Measurements from ENCODE around the gene MRM2. TPM values are rescaled to one million over a fixed set of nuclear protein-coding genes. Genes with fewer than 3 reads are reported as not detected.
"Not testable (repeated sequence)": the region's sequence is repeated elsewhere in the genome, so short reads cannot be mapped to it uniquely, and the experiment has no call there.

Gene MRM2
- polyA plus RNA-seq, 4 donors: 26.2 to 39.6 (median 36.0) TPM

DNA sequence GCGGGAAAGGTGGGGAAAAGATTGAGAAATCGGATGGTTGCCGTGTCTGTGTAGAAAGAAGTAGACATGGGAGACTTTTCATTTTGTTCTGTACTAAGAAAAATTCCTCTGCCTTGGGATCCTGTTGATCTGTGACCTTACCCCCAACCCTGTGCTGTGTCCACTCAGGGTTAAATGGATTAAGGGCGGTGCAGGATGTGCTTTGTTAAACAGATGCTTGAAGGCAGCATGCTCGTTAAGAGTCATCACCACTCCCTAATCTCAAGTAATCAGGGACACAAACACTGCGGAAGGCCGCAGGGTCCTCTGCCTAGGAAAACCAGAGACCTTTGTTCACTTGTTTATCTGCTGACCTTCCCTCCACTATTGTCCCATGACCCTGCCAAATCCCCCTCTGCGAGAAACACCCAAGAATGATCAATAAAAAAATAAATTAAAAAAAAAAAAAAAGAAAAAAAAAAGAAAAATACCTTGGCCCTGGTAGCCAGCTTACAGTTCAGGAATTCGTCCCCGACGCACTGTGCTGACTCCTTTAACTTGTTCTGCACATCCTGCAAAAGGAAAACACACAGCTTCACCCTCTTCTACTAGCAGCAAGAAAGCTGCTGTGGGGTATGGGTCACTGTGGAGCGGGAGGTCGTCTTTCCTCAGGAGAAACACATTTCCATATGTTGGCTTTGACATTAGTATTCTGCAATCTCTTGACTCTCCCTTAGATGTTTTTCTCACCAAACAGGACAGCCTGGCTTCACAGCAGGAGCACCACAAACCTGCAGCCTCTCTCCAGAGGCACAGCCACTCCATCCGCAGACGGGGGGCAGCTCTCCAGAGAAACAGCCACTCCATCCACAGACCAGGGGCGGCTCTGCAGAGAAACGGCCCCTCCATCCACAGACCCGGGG, 27.3 kb upstream of the MRM2 start:
- DNase-seq (ENCODE audit: low read depth in 4 of 4, low spot score in 3 of 4): not testable (repeated sequence)

DNA sequence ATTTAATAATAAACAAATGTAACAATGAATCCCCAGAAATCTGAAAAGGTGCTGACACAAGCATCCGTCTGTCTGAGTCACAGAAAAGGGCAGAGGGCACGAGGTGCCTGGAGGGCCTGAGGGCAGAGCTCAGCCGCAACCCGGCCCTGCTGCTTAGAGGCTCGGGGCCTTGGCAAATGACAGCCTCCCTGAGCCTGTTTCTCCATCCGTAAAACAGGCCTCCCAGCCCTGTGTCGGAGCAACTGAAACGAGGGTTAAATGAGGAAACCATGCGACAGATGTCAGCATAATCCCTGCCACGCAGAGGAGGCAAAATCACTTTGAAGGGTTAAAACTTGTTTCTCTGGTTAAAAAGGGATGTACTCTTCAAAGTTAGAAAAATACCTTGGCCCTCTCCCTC, 24.9 kb upstream of the MRM2 start:
- no peak for DNase-seq (ENCODE audit: low read depth in 4 of 4, low spot score in 3 of 4)

DNA sequence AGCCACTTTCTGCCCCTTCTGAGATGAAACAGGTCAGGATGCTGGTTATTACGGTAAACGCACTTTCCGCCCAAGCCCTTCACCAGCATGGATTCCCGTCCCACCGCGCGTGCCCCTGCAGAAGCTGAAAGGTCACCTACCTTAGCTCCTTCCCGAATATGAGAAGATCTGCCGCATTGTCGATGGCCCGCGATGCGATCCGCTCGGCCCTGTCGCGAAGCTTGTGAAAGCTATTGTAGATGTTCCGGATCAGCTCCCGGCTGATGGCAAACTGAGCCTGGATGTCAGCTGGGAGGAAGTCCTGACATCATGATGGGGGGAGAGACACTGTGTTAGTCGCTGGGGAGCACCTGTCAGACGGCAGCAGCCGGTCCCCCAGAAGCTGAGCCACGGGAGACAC, 22.2 kb upstream of the MRM2 start:
- DNase-seq (ENCODE audit: low read depth in 4 of 4, low spot score in 3 of 4): no peak

DNA sequence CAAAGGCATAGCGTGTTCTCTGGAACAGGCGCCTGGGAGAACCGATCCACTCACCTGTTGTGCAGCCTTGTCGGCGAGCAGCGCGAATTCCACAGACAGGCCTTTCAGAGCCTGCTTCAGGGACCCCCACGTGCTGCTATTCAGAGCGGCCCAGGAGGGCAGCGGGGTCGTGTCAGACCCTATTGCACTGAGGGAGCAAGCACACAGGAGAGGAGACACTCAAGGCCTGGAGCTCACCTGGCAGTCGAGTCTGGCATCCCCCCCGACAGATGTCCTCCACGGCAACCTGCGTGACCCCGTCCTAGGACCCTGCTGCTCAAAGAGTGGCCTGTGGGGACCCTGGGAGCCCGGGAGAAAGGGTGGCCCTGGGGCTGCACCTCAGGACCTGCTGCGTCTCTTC, 21.2 kb upstream of the MRM2 start:
- DNase-seq (ENCODE audit: low read depth in 4 of 4, low spot score in 3 of 4): no peak

DNA sequence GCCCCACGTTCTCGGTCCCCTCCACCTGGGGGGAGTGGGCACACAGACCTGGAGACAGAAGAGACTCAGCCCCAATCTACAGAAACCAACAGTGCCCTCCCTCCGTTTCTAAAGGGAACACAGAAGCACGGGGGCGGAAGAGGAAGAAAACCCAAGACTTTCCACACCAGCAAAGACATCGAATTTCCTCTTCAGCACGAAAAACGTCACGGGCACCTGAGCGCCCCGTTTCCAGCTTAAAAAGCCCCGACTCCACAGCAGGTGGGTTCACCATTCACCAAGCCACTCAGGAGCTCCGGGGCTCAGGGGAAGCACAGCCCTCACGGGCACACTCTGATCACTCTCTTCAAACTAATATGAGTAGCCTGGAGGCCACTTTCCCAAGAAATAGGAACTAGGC, 19.6 kb upstream of the MRM2 start:
- no peak for DNase-seq (ENCODE audit: low read depth in 4 of 4, low spot score in 3 of 4)

DNA sequence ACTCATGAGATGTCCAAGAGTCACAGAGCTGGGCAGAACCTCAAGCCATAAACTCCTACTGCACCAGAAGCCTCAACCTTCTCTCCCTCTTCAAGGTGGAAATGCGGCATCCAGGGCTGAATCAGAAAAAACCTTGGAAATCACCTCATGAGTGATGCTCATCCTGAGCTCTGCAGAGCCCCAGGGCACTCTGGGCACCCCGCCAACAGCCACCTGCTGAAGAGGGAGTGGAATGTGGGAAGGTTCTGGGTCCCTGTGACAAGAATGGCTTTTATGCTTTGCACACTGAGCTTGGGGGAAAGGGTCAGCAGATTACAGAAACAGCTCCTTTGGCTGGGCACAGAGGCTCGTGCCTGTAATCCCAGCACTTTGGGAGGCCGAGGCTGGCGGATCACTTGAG, 18.8 kb upstream of the MRM2 start:
- DNase-seq (ENCODE audit: low read depth in 4 of 4, low spot score in 3 of 4): no peak

DNA sequence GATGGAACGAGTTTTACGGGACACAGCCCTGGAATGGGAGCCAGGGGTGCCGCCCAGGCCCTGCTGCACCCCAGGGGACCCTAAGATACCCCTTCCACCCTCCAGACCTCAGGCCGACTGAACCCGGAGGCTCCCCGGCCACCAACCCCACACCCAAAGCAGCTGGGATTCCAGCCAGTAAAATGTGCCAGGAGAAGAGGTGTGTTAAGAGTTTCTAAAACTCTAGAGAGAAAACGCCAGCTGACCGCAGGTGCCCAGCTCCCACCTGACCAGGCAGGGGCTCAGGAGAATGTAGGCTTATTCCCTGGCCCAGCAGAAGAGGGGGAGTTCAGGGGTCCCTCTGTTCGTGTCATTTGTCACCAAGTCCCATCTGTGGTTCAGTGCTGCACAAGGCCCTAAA, 17.5 kb upstream of the MRM2 start:
- DNase-seq (ENCODE audit: low read depth in 4 of 4, low spot score in 3 of 4): no peak

DNA sequence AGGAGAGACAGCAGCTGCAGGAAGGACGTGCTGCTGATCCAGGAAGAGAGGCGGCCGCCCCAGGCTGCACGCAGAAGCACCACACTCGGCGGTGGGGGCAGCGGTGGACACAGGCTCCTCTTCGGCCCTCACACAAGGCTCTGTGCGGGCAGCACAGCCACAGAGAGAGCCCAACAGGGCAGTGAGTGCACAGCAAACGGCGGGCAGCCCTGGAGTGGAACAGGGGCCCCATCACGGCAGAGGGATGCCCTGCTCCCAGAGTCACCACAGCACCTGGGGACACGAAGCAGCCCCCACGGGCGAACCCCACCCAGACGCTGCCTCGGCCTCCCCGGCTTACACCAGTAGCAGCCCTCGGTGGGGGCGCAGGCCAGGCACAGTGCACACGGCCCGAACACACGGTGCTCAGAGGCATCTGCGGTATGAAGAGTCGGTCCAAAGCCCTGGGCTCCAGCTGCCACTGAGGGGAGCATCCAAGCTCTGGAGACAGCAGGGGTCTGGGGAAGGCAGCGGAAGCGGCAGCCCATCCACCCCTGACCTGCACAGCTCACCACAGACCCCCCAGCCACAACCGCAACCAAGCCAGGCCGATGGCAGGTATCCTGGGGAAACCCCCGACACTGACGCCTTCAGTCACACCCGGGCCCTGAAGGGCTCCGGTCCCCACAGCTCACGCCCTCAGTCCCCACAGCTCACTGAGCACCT, 16.8 kb upstream of the MRM2 start:
- no peak for DNase-seq (ENCODE audit: low read depth in 4 of 4, low spot score in 3 of 4)

DNA sequence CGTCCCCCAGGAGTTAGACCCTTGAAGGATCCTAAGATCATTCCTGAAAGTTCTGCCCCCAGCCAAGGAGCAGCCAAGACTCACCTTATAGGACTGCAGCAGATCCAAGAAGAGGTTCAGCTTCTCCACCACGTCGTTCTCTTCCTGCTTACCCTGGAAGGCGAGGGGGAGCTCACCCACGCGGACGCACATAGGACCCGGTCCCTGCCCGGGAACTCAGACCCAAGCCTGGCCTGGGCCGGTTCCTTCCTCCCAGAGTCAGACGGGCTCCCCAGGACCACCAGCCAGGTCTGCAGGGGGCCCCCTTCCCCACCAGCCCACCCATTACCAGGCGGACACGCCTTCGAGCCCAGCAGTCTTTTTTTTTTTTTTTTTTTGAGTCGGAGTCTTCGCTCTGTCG, 15.6 kb upstream of the MRM2 start:
- DNase-seq (ENCODE audit: low read depth in 4 of 4, low spot score in 3 of 4): no peak

DNA sequence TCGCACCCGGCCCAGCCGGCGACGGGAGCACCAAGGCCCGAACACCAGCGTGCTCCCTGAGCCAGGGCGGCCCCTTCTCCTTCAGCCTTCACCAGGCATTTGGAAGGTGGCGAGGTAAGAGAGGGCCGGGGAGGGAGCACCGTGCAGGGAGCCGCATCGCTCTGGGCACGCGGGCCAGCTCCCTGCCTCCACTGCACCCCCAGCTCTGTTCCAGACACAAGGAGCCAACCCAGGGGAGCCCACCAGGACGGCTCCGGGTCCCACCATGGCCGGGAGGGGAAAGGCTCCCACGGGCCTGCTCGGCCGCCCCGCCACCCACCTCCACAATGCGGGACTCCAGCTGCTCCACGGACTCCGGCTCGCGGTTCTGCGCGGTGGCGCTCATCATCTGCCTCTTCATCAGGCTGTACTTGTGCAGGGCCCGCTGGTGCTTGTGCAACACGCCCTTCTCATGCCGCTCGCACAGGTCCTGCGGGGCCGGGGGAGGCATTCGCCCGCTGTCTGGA, 15.1 kb upstream of the MRM2 start:
- no peak for DNase-seq (ENCODE audit: low read depth in 4 of 4, low spot score in 3 of 4)

DNA sequence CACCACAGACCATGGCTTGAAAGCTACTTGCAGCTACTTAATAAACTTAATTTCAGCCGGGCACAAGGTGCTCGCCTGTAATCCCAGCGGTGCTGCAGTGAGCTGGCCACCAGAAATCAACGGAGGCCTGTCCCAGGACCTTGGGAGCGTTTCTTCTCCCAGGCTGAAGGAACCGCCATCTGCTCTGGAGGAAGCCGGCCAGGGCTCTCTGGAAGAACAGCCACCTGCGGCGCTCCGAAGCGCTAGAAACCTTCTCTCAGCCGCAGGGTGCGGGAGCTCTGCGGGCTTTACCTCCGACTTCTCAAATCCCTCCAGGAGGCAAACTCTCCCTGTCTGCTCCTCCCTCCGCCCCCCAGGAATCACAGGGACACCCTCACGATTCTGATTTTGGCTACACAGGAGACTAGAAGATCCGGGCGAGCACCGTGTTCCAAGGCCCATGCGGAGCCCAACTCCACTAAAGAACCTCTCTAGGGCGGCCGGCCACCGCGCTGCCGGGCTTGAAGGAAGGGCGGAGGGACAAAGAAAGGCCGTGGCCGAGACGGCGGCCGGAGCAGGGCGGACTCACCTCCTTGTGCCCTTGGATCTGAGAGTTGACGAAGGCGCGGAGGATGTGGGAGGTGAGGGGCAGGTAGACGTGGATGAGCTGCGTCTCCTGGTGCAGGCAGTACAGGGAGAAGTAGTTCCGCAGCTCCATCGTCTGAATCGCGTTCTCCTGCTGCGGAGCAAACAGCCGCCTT, 14.5 kb upstream of the MRM2 start:
- no peak for DNase-seq (ENCODE audit: low read depth in 4 of 4, low spot score in 3 of 4)

DNA sequence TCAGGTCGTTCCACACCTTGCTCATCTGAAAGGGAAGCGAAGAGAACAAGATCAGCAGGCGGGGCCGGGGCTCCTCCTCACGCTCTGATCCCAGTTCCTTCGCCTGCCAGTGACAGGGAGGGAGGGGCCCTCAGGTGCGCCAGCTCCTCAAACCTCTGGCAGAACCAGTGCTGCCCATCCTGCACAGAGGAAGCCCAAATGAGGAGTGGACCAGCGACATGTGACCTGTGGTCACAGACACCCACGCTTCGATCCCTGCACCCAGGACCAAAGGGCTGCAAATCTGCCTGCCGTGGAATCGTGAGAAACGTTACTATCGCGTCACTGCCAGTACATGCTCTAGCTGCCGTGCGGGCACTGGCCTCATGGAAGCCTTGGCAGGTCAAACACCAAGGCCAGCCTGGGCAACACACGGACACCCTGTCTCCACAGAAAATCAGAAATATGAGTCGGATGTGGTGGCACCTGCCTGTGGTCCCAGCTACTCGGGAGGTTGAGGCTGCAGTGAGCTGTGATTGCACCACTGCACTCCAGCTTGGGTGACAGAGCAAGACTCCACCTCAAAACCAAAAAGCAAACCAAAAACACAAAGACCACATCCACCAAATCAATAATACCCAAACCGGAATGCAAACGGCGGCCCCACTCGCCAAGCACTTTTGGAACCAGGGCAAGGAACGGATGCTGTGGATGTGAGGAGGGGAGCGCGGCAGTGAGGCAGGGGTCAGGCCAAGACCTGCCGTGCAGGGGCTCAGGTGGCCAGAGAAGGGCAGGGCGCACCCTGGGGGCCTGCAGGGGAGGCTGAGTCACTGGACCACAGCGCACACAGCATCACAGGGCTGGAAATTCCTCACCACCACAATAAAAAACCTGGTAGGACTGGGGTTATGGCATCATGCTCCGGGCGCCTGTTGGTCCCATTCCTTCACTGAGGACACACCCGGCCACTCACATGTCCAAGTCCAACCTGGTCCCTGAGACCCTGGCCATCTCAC, 13.4 kb upstream of the MRM2 start:
- DNase-seq (ENCODE audit: low read depth in 4 of 4, low spot score in 3 of 4): no peak

DNA sequence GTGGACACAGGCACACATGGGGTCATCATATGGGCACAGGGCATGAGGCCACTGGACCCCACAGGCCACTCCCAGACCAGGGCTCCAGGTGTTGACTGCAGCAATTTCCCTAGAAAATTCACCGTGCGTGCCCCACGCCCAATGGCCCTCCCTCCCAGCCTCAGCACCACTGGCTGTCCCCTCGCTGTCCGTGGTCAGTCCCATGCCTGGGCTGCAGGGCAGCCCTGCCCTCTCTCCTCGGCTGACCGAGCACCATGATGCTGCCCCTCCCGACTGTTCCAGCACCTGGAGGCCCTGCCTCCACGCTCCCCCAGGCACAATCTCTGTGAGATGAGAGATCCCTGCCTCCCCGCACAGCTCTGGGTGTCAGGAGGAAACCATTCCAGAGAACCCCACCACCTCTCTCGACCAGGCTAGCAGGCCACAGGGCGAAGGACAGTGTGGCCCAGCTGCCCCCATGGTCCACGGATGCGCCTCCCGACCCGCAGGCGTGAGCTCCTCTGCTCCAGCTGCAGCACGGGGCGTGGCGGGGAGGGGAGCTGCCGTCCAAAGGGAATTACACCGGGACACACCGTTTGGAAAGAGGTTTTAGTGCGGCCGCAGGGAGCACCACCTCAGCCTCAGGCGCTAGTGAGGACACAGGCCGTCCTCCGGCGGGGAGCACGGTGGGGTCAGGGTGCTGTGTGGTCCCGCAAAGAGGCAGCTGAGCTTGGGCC, 12.6 kb upstream of the MRM2 start:
- DNase-seq (ENCODE audit: low read depth in 4 of 4, low spot score in 3 of 4): no peak

DNA sequence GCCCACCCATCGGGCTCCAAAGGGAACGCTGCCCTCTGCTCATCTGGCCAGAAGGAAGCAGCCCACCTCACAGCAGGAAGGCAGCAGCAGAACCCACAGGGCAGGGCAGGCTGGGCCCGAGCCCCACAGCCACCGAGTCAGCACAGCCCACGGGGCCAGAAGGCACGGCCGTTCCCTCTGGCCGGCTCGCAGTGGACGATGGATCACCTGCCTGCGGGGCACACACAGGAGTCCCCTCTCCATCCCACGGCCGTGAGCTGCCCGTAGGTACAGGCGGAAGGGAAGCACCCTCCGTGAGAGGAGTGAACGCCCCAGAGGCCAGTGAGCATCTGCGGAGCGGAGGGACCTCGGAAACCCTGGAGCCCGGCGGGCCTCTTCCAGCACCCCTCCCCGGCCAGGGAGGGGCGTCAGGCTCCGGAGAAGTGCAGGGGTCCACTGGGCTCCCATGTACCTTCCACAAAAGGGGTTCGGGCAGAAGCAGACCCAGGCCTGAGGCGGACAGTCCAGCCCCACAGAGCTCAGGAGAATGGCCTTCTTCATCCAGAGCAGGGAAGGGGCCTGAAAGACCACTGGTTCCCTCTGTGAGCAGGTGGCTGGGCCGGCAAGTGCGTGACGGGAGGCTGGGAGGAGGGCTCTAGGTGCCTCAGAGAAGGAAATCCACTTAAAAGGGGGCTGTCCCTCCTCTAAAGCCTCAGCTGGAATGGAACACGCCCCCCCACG, 11.7 kb upstream of the MRM2 start:
- DNase-seq (ENCODE audit: low read depth in 4 of 4, low spot score in 3 of 4): no peak

DNA sequence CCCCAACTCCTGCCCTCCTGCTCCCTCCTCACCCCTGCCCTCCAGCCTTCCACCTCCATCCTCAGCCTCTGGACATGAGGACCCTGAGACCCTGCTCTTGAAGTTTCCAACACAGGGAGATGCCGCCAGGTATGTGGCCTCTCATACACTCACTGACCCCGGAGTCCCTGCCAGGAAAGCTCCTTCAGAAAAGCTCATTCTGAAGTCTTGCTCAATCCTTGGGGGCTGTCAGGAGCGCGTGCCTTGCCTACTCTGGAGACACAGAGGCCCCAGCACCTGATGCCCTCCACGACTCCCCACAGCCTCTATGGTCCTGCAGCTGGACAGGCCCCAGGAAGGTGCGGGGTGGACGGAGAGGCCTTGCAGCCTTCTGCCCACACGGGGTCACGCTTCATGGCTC, 11.0 kb upstream of the MRM2 start:
- DNase-seq (ENCODE audit: low read depth in 4 of 4, low spot score in 3 of 4): no peak

DNA sequence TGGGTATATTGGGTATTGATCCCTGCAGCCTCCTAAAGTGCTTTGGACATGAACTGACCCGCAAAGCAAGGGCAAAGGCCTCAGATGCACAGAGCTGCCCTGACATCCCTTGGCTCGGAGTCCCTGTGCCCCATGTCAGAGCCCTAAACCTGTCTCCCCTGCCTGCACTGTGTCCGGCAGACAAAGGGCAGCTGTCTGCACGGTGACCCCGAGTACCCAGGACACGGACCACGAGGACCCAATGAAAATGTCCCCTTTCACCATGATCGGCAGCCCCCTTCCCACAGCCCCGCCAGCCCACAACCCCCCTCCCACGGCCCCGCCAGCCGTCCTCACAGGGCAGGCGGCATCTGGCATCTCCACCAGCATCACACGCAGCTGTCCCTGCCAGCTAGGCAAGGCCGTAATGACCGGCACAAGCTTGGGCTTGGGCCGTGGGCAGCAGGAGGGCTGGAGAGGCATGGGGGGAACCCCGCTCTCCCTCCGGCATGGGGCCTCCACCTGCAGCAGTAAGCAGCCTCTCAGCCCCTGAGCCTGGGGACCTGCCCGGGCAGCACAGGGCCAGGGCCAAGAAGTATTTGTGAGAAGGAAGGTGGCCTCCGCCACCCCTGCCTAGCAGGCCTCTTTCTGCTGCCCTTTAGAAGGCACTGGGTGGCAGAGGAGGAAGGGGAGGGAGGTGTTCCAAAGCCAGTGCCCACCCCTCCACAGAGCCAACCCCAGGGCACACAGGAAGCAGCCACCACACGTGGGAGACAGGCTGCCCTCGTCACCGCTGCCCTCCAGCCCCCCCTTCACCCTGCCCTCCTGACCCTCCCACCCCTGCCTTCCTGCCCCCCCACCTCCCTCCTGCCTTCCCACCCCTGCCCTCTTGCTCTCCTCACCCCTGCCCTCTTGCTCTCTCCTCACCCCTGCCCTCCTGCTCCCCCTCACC, 10.1 kb upstream of the MRM2 start:
- no peak for DNase-seq (ENCODE audit: low read depth in 4 of 4, low spot score in 3 of 4)

DNA sequence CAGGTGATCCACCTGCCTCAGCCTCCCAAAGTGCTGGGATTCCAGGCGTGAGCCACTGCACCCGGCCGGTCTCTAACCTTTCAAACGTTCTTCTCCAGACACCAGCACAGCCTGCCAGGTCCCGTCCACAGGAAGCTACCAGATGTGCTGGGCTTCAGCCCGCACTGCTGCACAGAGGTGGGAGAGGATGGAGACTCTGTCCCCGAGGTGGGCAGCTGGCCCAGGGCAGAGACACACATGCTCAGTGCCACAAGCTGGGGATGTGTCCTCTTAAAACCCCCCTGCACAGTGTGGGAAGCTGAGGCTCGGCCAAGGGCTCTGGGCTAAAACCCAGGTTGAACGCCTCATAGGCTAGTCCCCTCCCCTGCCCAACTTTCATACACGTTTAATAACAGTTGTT, 9.4 kb upstream of the MRM2 start:
- DNase-seq (ENCODE audit: low read depth in 4 of 4, low spot score in 3 of 4): no peak

Data from left renal pelvis (tissue), 4 donors.